ENCODE results near the gene METTL3.

Gene METTL3

DNA sequence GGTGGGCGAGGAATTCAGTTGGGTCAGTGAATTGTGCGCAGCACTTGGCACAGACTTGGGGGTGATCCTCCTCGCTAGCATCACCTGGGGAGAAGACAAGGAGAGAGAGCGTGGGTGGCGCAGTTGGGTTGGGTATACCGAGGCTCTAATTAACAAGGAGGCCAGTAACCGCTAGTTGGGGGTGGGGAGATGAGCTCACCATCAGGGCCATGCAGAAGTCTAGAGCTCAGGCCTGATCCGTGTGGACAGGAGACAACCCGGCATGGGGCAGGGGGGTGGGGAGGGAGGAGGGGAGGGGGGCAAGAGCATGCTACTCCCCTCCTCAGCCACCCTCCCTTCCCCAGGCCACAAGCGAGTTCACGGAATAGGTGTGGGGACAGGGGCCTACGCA, 14.4 kb upstream of the METTL3 start:
- TF ChIP-seq TAF1 (IDR thresholded peaks at IDR 0.05; ENCODE audit: borderline replicate concordance, low read depth, low read length) = no peak
- no peak for FAIRE-seq
- DNase-seq (ENCODE audit: insufficient read length) = no peak

DNA sequence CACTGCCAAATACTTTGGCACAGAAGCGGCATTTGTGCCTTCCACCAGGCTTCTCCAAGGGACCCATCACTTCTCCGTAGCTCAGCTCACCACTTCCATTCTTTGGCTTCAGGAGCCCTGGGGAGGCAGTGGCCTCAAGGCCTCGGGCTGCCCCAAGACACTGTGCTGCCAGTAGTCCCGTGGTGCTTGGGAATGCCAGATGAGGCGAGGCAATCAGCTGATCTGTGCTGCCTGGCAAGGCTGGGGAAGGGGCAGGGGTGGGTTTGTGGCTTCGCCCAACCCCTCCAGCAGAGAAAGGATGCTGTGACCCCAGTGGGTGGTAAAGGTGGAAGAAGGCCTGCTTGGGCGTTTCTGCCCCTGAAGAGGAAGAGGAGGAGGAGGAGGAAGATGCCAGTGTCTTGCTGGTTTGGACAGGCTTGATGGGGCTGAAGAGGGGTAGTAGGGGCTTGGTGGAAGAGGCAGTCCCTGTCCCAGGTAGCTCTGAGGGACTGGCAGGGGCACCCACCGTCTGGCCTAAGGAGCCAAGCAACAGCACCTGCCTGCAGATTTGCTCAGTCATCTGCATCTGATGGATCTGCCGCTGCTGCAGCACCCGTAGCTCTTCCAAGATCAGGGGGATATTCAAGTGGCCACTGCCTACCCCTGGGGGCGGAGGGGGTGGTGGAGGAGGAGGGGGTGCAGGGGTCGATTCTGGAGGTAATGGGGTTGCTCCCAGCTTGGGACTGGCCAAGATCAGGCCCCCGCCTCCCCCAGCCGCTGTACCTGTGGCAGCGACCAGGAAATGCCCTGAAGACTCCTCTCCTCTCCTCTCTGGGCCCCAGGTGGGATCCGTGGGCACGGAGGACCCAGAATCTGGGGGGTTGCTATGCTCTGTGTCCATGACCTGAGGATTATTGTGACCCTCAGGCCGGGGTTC, 13.7 kb upstream of the METTL3 start:
- DNase-seq (ENCODE audit: insufficient read length) = no peak
- no peak for FAIRE-seq
- TF ChIP-seq TAF1 (IDR thresholded peaks at IDR 0.05; ENCODE audit: borderline replicate concordance, low read depth, low read length) (no peak), POLR2A (IDR thresholded peaks at IDR 0.05; ENCODE audit: low read depth, low read length) (no peak), POLR2AphosphoS5 (IDR thresholded peaks at IDR 0.05; ENCODE audit: low read depth, low read length) (no peak)

DNA sequence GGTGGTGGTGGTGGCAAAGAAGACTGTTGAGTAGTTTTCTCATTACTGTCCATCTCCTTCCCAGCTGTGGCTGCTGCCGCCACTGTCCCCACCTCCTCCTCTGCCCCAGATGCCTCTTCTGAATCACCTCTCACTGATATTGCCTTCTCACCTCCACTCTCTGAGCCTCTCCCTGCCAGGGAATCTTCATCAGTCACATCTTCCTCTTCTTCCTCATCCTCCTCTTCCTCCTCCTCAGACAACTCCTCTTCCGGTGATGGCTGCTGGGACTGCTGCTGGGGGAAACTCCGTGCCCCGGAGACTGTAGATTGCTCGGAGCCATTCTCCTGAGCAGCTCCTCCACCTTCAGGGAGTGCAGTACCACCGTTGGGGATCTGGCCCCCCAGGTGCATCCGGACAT, 12.1 kb upstream of the METTL3 start:
- TF ChIP-seq TAF1 (IDR thresholded peaks at IDR 0.05; ENCODE audit: borderline replicate concordance, low read depth, low read length) (no peak), POLR2A (IDR thresholded peaks at IDR 0.05; ENCODE audit: low read depth, low read length) (no peak), POLR2AphosphoS5 (IDR thresholded peaks at IDR 0.05; ENCODE audit: low read depth, low read length) (no peak)
- no peak for FAIRE-seq
- DNase-seq (ENCODE audit: insufficient read length) = no peak

DNA sequence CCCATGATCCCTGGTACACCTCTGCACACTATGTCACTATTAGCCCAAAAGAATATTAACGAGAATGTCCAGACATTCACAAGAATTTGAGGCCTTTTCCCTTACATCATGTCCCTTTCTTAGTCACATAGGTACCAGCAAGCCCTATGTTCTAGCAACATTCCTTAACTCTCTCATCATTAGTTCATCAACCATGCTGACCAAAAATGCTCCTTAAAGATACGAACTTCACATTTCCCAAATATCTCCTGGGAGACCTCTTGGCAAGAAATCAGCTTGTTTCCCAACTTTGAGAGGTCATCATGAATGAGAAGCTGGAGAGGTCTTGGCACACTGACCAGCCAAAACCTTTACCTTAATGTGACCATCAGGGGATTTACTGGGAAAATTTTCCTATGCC, 10.4 kb upstream of the METTL3 start:
- TF ChIP-seq POLR2AphosphoS5 (IDR thresholded peaks at IDR 0.05; ENCODE audit: low read depth, low read length) = no peak
- no peak for TF ChIP-seq TAF1 (IDR thresholded peaks at IDR 0.05; ENCODE audit: borderline replicate concordance, low read depth, low read length)
- TF ChIP-seq POLR2A (IDR thresholded peaks at IDR 0.05; ENCODE audit: low read depth, low read length) = no peak
- DNase-seq (ENCODE audit: insufficient read length) (no peak), FAIRE-seq (no peak)

DNA sequence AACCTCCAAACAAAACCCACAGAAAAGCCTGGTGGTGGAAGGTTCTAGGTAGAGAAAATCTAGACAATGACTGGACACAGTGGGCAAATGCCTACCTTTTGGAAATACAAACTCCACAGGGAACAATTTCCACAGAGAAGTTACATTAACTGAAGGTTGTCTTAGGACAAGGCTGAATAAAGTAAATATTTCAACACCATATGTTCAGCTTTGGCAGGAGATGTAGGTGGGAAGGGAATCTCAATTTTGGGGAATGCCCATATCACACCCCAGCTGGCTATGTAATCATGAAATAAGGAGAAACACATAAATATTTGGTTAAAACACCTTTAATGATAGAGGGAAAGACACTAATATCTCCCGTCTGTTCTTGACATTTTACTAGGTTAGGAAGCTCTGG, 9.6 kb upstream of the METTL3 start:
- TF ChIP-seq POLR2AphosphoS5 (IDR thresholded peaks at IDR 0.05; ENCODE audit: low read depth, low read length) (no peak), POLR2A (IDR thresholded peaks at IDR 0.05; ENCODE audit: low read depth, low read length) (no peak), TAF1 (IDR thresholded peaks at IDR 0.05; ENCODE audit: borderline replicate concordance, low read depth, low read length) (no peak)
- no peak for DNase-seq (ENCODE audit: insufficient read length)
- FAIRE-seq = no peak

DNA sequence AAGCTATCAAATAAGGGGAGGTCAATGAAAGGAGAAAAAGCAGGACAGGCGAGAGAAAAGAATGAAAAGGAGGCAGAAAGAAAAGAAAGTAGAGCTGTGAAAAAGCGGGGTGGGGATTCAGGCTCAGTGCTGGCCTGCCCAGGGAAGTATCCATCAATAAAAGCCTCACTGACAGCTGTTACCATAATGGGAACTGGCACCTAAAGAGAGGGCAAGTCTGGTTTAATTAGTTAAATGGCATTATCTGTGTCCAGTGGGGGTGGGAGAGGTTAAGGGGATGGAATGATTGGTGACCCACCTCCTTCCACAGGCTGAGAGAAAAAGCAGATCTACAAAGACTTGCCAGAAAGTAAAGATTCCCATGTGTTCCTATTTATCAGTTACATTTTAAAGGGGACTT, 7.6 kb upstream of the METTL3 start:
- TF ChIP-seq POLR2A (IDR thresholded peaks at IDR 0.05; ENCODE audit: low read depth, low read length) (no peak), TAF1 (IDR thresholded peaks at IDR 0.05; ENCODE audit: borderline replicate concordance, low read depth, low read length) (no peak), POLR2AphosphoS5 (IDR thresholded peaks at IDR 0.05; ENCODE audit: low read depth, low read length) (no peak)
- DNase-seq (ENCODE audit: insufficient read length) = no peak
- no peak for FAIRE-seq

DNA sequence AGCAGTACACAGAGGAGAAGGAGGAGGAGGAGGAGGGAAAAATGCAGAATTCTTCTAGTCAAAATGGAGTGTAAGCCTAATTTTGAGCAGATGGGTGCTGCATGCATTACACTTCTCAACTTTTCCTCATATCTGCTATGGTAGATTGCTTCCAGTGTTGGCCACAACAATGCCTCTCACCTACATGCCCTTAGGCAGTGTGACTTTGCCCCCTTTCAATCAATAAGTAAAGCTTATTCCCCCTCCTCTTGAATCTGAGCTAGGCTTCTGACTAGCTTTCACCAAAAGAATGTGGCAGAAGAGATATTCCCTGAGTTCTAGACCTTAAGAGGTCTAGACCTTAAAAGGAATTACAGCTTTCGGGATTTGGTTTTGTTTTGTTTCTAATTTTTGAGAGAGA, 3.2 kb upstream of the METTL3 start:
- no peak for FAIRE-seq
- DNase-seq (ENCODE audit: insufficient read length) = no peak

DNA sequence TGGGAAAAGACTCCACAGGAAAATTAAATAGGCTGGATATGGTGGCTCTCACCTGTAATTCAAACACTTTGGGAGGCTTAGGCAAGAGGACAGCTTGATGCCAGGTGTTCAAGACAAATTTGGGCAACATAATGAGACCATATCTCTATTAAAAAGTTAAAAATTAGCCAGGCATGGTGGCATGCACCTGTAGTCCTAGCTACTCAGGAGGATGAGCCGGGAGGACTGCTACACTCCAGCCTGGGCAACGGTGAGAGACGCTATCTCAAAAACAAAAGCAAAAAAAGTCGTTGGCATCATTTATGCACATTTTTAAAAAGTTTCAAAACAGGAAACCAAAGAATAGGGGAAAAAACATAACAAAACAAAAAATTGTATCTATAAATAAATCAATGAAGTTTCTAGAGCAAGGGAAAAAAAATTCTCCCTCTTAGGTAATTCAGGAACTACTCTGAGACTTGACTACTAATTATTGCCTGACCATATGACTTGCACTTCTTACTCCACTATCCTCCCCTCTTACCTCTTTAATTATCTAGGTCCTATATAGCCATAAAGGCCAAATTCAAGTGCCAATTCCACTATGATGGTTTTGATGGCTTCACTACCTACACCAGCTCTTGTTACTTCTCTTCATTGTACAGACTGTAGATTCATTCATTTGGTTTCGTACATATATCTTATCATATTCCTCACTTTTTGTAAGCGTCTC, 1.6 kb downstream of the METTL3 start:
- FAIRE-seq (no peak), DNase-seq (ENCODE audit: insufficient read length) (no peak)
- TF ChIP-seq TAF1 (IDR thresholded peaks at IDR 0.05; ENCODE audit: borderline replicate concordance, low read depth, low read length) (no peak), POLR2AphosphoS5 (IDR thresholded peaks at IDR 0.05; ENCODE audit: low read depth, low read length) (no peak), POLR2A (IDR thresholded peaks at IDR 0.05; ENCODE audit: low read depth, low read length) (no peak)

More for the DNA sequence above, 3.2 kb upstream of the METTL3 start:
- TF ChIP-seq POLR2A (IDR thresholded peaks at IDR 0.05; ENCODE audit: low read depth, low read length) (no peak), POLR2AphosphoS5 (IDR thresholded peaks at IDR 0.05; ENCODE audit: low read depth, low read length) (no peak), TAF1 (IDR thresholded peaks at IDR 0.05; ENCODE audit: borderline replicate concordance, low read depth, low read length) (no peak)

DNA sequence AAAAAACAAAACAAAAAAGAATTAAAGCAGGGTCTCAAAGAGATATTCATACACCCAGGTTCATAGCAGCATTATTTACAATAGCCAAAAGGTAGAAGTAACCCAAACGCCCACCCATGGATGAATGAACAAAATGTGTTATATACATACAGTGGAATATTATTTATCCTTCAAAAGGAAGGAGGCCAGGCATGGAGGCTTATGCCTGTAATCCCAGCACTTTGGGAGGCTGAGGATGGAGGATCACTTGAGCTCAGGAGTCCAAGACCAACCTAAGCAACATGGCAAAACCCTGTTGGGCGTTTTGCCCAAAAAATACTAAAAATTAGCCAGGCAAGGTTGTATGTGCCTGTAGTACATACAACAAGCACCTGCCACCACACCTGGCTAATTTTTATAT, 4.6 kb downstream of the METTL3 start:
- FAIRE-seq = no peak
- TF ChIP-seq POLR2A (IDR thresholded peaks at IDR 0.05; ENCODE audit: low read depth, low read length) = no peak
- TF ChIP-seq POLR2AphosphoS5 (IDR thresholded peaks at IDR 0.05; ENCODE audit: low read depth, low read length) = no peak
- TF ChIP-seq TAF1 (IDR thresholded peaks at IDR 0.05; ENCODE audit: borderline replicate concordance, low read depth, low read length) = no peak
- no peak for DNase-seq (ENCODE audit: insufficient read length)

DNA sequence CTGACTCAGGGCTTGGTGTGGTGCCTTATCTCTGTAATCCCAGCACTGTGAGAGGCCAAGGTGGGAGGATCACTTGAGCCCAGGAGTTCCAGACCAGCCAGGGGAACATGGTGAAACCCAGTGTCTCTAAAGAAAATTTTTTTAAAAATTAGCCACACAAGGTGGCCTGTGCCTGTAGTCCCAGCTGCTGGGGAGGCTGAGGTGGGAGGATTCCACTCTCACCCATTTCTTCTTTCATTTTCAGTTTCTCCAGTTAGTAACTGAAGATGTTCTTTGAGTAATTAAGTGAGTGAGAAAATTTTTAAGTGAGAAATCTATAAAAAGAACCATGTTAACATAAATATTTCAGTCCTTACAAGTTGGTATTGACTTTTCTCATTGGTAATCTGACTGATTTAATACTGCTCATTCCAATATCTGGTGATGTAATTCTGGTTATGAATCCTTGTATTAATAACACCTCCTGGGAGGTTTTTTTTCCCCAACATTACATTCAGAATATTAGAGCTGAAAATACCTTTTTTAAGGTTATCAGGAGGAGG, 6.1 kb downstream of the METTL3 start:
- no peak for DNase-seq (ENCODE audit: insufficient read length)
- TF ChIP-seq POLR2A (IDR thresholded peaks at IDR 0.05; ENCODE audit: low read depth, low read length) = no peak
- no peak for TF ChIP-seq POLR2AphosphoS5 (IDR thresholded peaks at IDR 0.05; ENCODE audit: low read depth, low read length)
- no peak for TF ChIP-seq TAF1 (IDR thresholded peaks at IDR 0.05; ENCODE audit: borderline replicate concordance, low read depth, low read length)
- FAIRE-seq = no peak

DNA sequence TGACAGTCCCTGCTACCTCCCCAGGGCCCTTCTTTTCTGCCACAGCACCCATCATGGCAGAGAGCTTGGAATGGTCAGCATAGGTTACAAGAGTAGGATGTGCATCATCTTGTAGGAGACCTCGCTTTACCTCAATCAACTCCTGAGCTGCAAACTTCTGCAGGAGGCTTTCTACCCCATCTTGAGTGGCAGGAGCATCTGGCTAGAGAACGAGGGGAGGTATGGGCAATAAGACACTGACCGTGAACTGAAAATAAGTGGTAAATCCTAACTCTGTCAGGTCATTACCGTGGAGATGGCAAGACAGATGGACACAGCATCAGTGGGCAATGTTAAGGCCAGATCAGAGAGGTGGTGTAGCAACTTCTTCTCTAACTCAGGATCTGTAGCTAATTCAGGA, 7.8 kb downstream of the METTL3 start:
- TF ChIP-seq POLR2A (IDR thresholded peaks at IDR 0.05; ENCODE audit: low read depth, low read length) = 0 out of 2 replicates have a peak, but pooled peaks have one; percentile 20
- no peak for TF ChIP-seq POLR2AphosphoS5 (IDR thresholded peaks at IDR 0.05; ENCODE audit: low read depth, low read length)
- TF ChIP-seq TAF1 (IDR thresholded peaks at IDR 0.05; ENCODE audit: borderline replicate concordance, low read depth, low read length) = no peak
- no peak for DNase-seq (ENCODE audit: insufficient read length)
- FAIRE-seq = no peak
